NB4 (cell line): Measurements from ENCODE around the gene EXOC3.
"Not testable (repeated sequence)": the region's sequence is repeated elsewhere in the genome, so short reads cannot be mapped to it uniquely, and the experiment has no call there.

Experiments used
- CTCF ChIP-seq: IDR thresholded peaks from one replicate; pipeline ENCODE4 v1.5.1; 2012; ENCODE audit warnings: low read depth, low read length
- POLR2A ChIP-seq: IDR thresholded peaks from 2 replicates; pipeline ENCODE4 v1.6.1; 2011; ENCODE audit warnings: mild to moderate bottlenecking; ENCODE audit not compliant: insufficient read length; ENCODE audit errors: extremely low read depth

- not testable (repeated sequence) for TF ChIP-seq CTCF, POLR2A
Observed at GRCh38 chr5:486597-486996, 43.6 kb downstream of the EXOC3 start.
